GM06990 (cell line): Measurements from ENCODE around the gene AHSA1.

Experiments
- DNase-seq: peaks from one replicate; pipeline ENCODE4 v3.0.0-alpha.2; 2011; ENCODE audit not compliant: insufficient read length; ENCODE audit errors: extremely low read depth
- H3K27me3 ChIP-seq: replicated peaks from 2 replicates; pipeline ENCODE4 v1.6.0; 2011; ENCODE audit warnings: low read length; ENCODE audit not compliant: control insufficient read depth, insufficient read depth
- H3K36me3 ChIP-seq: 2 replicates; pipeline ENCODE4 v1.5.1; 2011; ENCODE audit warnings: low read length; ENCODE audit not compliant: control insufficient read depth, insufficient read depth
- H3K4me3 ChIP-seq: replicated peaks from 2 replicates; pipeline ENCODE4 v1.5.1; 2011; ENCODE audit warnings: low read depth, mild to moderate bottlenecking, control low read depth, low read length
- CTCF ChIP-seq: IDR thresholded peaks from 2 replicates; pipeline ENCODE4 v1.5.1; 2011; ENCODE audit warnings: low read length, control low read depth, mild to moderate bottlenecking, inconsistent platforms; ENCODE audit not compliant: insufficient read depth, poor library complexity, severe bottlenecking

AHSA1 gene

GRCh38 chr14:77516126-77516525, 58.2 kb downstream of the AHSA1 start:
- Histone ChIP-seq H3K4me3 (no peak overlapping the region), H3K36me3 (peaks cover 9% of the 10 kb centered on the region), H3K27me3 (no peaks in the 10 kb centered on the region)
- no peak for TF ChIP-seq CTCF
- DNase-seq: no peak
